SK-MEL-5 (cell line): ENCODE data around the gene PGK1. TPM values are rescaled to one million over a fixed set of nuclear protein-coding genes. Genes with fewer than 3 reads are reported as not detected.
"Not testable (repeated sequence)": the region's sequence is repeated elsewhere in the genome, so short reads cannot be mapped to it uniquely, and the experiment has no call there.

Experiments
- DNase-seq: peaks from one replicate; pipeline ENCODE4 v3.0.0-alpha.2; 2016; ENCODE audit warnings: low read depth, low spot score
- in situ Hi-C: cut with HindIII; loops from 2 replicates; pipeline ENCODE4 v1.10.0; 2016; ENCODE audit warnings: low sequenced_read_pairs, high pct_unique_total_duplicates, low pct_unique_long_range_greater_than_20kb
- total RNA-seq: library from RNA; depleted of rRNA; stranded (reverse); fragments of >200 nt; shearing (Covaris generic); gene quantifications from 2 replicates; pipeline ENCODE4 v1.2.3, GENCODE V29; 2014

PGK1 gene
- total RNA-seq, 1 experiment from 2014 or later = 1,214 TPM

DNA sequence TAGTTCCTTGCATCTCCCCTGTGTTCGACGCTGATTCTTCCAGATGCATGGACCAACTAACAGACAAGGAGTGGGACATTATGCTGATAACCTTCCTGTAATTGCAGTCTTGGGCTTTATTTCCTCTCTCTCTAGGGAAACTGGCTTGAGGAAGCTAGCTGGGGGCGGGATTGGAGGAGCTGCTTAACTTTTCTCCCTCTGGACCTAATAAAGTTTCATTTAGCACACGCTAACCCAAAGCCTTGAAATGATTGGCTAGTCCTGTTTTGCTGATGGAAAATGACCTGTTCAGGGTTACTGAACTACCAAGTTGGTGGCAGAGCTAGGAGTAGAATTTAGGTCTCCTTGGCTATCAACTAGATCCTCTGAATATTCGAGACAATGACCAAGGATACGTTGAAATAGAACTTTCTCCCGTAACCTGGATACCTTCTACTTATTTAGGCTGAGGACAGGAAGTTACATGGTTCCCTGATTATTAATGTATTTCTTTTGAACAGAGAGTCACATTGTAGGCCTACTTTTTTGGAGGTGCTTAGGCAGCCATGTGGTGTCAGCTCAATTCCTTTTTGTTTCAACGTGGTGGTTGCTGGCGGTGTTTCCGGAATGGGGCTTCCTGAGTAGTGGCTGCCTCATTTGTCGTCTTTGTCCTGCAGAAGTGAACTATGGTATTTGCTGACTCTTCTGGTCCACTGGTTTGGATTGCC, 2.0 kb downstream of the PGK1 start:
- DNase-seq = peak; percentile 38
- in situ Hi-C loops = no loop called here

DNA sequence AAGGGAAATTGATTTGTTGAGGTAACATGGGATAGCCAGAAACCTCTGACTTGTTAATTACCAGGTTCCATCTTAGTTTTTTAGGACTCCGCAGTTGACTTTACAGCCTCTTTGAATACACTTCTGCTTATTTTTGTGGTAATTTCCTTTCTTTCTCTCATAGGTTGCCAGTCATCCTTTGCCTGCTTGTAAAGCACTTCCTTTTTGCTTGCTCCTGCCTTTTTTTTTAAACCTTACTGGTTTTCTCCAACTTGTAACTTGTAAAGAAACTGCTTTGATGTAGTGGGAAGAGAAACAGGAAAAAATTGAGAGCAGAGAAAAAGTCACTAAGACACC, 2.6 kb downstream of the PGK1 start:
- in situ Hi-C loops = no loop called here
- no peak for DNase-seq

DNA sequence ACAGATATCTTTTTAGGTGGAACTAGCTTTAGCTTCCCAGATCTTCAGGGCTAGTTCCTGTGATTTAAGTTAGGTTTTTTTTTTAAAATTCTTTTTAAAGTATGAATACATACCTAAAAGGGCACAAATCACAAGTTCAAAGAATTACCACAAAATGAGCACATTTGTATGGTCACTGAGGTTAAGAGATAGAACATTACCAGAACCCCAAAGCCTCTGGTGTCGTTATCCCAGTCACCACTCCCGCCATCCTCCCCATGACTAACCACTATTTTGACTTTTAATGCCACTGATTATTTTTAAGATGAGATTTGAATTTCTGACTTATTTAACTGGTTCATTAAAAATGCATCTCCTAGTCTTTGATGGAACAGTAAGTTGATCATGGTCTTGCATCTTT, 5.4 kb downstream of the PGK1 start:
- no peak for DNase-seq
- in situ Hi-C loops = no loop called here

DNA sequence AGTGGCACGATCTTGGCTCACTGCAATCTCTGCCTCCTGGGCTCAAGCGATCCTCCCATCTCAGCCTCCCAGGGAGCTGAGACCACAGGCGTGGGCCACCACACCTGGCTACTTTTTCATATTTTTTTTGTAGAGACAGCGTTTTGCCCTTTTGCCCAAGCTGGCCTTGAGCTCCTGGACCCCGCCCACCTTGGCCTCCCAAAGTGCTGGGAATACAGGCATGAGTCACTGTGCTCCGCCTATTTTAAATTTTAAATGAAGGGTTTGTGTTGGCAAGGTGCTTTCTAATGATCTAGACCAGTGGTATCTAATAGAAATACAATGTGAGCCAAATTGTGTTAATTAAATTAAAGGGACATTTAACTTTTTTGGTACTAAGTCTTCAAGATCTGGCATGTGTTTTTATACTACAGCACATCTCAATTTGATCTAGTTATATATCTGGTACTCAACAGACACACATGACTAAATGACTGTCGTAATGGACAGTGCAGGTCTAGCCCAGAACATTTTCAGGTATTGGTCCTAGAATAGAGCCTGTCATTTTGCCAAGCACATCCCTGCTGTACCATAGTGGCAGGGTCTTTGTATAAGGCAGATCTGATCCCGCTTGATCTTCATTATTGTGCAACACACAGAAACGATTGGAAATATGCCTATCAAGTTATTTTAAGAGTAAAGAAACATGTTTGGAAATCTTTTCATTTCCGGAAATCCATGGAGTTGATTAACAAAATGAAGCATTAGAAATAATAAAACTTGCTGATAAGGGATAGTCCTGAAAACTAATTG, 7.3 kb downstream of the PGK1 start:
- no peak for DNase-seq
- in situ Hi-C loops = no loop called here

DNA sequence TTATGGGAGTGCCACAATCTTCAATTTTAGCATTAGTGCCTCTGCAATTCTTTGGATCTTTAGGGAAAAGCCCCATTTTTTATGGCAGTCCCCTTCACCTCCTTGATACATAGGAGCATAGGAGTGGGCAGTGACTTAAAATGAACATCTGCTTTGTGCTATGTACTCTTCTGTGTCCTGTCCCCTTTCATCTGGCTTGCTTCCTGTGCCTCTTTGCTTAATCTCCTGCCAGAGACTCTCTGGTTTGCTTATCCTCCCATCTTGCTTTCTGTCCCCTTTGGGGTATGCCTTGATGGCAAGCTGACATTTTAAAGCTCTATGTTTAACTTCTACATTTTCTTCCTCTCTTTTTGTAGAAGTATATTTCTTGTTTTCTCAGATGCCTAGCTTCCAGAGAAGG, 12.3 kb downstream of the PGK1 start:
- in situ Hi-C loops = no loop called here

DNA sequence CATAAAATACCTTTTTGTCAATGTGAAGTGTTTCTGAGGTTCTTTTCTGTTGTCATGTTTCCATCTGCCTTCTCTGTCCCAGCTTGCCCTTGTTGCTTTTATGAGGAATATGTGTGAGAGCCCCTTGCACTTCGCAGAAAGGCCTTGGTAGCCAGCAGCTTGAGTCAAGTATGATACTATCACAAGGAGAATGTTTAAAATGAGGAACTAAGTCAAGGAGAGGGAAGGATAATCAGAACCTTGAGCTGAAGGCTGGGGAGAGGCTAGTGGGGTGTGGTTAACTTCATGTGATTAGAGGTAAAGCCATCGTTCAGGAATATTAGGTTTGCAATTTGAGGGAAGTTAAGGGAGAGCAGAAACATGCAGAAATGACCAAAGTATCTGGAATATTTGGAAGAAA, 12.7 kb downstream of the PGK1 start:
- in situ Hi-C loops = no loop called here
- DNase-seq = no peak

More for the DNA sequence above, 12.3 kb downstream of the PGK1 start:
- DNase-seq = no peak

DNA sequence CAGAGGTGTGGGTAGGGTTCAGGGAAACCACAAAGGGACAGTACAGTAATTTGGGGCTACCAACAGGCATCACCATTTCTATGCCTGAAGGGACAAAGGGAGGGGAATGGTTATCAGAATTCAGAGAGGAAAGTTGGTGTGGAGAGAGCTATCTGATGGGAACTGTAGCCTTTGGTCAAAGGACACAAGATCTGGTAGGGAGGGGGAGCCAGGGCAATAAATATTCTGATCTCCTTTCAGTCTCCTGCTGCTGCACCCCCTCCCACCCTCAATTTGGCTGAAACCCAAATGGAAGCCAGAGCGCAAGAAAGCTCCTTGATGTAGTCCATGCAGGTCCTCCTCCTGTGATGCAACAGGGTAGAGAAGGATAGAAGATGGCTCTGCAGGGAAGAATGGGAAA, 14.6 kb downstream of the PGK1 start:
- no peak for DNase-seq
- in situ Hi-C loops = no loop called here

DNA sequence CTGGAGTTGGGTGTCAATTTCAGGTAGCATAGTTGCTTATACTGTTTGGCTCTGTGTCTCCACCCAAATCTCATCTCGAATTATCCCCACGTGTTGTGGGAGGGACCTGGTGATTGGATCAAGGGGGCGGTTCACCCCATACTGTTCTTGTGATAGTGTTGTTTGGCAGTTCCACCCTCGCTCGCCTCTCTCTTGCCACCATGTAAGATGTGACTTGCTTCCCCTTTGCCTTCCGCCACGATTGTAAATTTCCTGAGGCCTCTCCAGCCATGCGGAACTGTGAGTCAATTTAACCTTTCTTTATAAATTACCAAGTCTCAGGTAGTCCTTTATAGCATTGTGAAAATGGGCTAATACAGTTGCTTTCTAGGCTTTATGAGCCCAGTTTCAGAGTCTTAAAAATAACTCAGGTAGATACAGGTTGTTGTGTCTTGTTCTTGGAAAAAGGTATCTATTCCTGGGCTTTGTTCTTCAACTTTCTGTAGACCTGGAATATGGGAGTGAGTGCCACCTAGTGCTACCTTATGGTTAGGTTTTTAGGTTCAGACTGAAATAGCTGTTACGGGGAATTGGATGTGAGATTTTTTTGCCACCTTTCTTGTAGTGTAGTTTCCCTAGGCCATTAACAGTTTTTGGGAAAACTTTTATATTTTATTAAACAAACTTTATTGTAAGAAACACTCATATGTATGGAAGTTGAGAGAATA, 15.6 kb downstream of the PGK1 start:
- no peak for DNase-seq
- in situ Hi-C loops = no loop called here

DNA sequence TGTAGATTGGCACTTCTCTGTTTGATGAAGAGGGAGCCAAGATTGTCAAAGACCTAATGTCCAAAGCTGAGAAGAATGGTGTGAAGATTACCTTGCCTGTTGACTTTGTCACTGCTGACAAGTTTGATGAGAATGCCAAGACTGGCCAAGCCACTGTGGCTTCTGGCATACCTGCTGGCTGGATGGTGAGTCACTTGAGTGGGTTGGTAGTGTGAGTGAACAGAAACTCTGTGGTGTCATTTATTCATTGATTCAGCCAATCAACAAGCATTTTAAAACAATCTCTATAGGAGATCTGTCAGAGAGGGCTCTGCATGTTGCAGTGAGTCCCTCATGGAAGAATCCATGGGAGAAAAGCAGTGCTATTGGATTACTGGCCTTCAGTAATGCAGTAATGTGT, 19.1 kb downstream of the PGK1 start:
- in situ Hi-C loops = no loop called here
- no peak for DNase-seq

DNA sequence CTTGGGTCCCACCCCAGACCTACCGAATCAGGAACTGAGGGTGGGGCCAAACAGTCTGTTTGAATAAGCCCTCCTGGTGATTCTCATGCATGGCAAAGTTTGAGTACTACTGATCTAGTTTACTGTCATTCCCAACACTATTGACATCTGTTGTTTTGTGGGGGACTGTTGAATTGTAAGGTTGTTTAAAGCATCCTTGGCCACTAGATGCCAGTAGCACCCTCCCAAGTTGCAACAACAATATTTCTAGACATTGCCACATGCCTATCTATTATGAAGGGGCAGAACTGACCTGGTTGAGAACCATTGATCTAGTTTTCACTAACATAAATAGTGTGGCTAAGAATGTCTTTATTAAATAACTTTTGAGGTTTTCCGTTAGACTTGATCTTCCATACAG, 20.3 kb downstream of the PGK1 start:
- no peak for DNase-seq
- in situ Hi-C loops = no loop called here

DNA sequence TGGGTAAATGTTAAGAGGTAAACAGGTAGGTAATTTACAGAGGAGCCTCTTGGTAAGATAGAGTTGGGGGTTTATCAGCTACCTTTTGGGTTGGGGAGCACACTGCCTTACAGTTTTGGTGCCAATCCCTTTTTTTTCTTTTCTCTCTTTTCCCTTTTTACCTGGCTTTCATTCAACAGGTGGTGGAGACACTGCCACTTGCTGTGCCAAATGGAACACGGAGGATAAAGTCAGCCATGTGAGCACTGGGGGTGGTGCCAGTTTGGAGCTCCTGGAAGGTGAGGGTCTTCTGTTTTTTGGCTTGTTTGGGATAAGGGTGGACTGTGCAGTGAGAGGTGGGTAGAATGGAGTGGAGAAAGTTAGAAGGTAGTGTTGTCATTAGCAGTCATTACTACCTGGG, 21.1 kb downstream of the PGK1 start:
- in situ Hi-C loops = no loop called here

DNA sequence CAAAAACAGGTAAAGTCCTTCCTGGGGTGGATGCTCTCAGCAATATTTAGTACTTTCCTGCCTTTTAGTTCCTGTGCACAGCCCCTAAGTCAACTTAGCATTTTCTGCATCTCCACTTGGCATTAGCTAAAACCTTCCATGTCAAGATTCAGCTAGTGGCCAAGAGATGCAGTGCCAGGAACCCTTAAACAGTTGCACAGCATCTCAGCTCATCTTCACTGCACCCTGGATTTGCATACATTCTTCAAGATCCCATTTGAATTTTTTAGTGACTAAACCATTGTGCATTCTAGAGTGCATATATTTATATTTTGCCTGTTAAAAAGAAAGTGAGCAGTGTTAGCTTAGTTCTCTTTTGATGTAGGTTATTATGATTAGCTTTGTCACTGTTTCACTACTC, 21.7 kb downstream of the PGK1 start:
- DNase-seq, in situ Hi-C loops: not testable (repeated sequence)

More for the DNA sequence above, 21.1 kb downstream of the PGK1 start:
- DNase-seq = no peak

DNA sequence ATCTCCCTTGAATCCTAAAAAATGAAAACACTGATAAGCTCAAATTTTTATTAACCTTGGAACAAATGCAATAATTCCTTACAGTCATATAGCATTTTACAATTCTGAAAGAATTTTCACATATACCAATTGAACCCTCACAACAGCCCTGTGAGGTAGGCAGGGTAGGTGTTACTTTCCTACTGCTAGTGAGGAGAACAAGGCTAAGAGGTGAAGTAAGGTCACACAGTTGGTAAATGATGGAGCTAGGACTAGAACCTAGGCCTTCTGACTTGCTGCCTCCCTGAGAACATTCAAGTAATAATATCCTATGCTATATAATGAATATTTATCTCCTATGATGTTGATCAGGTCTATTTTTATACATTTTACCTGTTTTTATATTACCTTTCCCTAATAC, 25.7 kb downstream of the PGK1 start:
- in situ Hi-C loops = no loop called here
- DNase-seq = no peak

DNA sequence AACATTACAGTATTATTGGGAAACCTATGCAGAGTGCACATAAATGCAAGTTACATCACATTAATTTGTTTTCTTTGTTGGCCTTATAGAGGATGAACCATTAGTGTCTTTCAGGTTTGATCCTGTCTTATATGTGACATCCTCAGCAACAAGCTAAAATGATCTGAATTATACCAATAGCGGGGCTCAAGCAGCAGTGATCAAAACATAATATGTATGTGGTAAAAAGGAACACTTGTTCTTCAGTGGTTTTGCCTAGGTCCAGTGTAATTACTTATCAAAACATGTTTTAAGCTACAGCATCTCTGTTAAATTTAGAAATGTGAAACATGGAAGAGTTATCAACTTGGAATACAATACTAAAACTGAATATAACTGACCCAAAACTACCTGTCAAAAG, 26.3 kb downstream of the PGK1 start:
- DNase-seq = no peak
- in situ Hi-C loops = no loop called here

DNA sequence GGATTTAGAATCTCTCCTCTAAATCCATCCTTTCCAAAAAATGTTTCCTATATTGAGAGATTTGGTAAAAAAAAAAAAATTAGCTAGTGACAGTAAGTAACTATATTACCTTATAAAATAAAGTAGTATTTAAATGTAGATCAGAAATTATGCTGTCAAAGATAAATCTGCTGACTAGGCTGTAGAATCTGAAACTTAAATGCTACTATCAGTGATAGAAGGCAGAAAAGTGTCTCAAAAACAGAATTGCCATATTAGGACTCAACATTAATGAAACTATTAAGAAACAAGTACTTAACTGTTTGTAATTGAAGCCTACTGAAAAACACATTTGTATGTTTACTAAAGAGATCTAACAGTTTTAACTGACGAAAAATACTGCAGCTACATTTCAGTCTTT, 27.1 kb downstream of the PGK1 start:
- no peak for DNase-seq
- in situ Hi-C loops = no loop called here

DNA sequence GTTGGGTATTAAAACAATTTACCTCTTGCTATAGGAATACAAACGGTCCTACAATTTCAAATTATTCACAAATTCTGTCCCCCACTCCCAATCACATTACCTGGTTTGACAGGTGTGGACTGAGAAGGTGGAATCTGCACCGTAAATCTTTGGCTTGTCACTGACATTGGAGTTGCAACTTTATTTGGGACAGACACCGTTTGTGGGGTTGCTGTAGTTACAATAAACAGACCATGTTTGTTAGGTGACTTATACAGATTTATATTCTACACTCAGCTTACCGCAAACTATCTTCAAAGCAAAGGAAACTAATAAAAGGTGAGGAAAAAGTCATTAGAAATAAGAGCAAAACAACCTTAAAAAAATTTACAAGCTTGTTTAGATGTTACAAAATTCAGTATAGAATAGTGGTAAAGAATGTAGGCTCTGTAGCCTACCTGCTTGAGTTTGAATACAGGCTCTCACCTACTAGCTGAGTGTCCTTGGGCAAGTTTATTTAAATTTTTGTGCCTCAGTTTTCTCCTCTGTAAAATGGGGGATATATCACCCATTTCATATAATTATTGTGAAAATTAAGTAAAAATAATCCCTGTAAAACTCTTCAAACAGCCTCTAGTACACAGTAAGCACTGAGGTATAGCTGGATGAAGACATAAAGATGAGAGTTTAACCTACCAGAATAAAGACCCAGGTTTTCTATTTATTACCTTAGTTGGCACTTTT, 29.4 kb downstream of the PGK1 start:
- no peak for DNase-seq
- in situ Hi-C loops = no loop called here

DNA sequence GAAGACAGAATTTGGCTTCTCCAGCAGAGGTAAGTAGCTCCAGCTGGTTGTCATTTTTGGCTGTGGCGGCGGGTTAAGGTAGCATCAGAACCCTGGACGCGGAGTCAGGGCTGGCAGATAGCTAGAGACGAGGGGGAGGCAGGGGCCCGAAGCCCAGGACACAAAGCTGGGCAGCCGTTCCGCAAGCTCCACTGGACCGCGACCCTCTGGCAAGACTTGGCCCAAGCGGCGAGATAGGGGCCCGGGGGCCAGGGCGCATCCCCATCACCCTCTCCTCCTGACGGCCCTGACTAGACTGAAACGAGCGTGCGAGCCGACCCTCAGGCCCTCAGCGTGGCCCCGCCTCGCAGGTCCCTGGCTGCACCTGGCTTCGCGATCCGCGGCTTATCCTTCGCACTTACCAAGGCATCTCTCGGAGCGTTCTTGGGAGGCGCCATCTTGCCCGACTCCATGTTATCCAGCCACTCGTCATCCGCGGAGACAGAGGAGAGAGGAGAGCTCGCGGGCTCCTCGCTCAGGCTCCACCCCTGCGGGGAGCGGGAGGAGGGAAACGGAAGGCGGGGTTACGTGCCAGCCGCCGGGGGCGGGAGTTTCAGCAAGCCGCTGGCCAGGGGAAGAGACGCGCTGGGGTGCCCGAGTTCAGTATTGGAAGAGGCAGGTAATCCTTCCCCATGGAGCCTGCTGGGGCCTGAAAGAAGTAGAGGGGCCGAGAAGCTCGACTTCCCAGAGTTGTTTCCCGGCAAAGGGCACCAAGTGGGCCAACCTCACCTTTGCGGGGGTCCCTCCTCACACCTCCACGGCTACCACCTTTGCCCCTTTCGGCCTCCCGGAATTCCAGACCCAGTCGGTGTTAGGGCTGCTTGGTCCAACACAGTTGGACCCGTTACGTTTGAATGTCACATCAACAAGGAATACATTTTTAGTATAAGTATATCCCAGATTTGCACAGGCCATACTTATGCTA, 35.4 kb downstream of the PGK1 start, which contains the start of gene TAF9B:
TAF9B (minus strand) TSS at position 491 of the 964 bp plus-strand sequence; CDS start at position 452, 39 bp downstream.
- in situ Hi-C loops = no loop called here
- DNase-seq = peak; percentile 79
